Measurements from ENCODE around the gene BOLA1.
"Not testable (repeated sequence)": the region's sequence is repeated elsewhere in the genome, so short reads cannot be mapped to it uniquely, and the experiment has no call there.

Gene BOLA1, protein sequence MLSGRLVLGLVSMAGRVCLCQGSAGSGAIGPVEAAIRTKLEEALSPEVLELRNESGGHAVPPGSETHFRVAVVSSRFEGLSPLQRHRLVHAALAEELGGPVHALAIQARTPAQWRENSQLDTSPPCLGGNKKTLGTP

DNA sequence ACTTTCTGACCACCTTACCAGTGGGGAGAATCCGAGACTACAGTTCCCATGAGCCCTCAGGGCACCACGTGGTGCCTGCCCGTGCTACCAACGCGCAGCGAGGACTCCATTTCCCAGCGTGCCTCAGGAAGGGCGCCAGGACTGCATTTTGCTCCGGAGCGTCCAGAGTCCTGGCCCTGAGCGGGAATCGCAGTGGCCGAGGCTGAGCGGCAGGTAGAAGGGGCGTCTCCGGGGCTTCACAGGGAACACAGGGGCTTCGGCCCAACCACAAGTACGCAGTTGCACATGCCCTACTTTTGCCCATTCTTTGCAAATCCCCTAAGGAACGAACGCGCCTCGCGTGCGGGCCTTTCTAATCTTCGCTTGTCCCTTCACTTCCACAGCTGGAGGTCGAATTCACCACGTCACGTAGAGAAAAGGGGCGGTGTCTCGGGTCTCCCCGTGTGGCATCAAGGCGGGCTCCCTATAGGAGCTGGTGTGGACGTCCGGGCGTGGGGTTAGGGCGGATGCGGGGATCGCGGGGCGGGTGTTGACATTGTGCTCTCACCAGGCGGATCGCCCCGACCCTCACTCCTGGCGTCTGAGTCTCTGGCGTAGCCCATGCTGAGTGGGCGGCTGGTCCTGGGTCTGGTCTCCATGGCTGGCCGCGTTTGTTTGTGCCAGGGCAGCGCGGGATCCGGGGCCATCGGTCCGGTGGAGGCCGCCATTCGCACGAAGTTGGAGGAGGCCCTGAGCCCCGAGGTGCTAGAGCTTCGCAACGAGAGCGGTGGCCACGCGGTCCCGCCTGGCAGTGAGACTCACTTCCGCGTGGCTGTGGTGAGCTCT is at the start of gene BOLA1:
BOLA1 (plus strand) TSS at position 109 of the 825 bp plus-strand sequence; CDS start at position 601, 492 bp downstream.
- DNase-seq (ENCODE audit: low read depth): peak; percentile 74

GRCh38 chr1:149849947-149850360 is 49.4 kb upstream of the BOLA1 start:
- DNase-seq (ENCODE audit: low read depth): no peak

DNA sequence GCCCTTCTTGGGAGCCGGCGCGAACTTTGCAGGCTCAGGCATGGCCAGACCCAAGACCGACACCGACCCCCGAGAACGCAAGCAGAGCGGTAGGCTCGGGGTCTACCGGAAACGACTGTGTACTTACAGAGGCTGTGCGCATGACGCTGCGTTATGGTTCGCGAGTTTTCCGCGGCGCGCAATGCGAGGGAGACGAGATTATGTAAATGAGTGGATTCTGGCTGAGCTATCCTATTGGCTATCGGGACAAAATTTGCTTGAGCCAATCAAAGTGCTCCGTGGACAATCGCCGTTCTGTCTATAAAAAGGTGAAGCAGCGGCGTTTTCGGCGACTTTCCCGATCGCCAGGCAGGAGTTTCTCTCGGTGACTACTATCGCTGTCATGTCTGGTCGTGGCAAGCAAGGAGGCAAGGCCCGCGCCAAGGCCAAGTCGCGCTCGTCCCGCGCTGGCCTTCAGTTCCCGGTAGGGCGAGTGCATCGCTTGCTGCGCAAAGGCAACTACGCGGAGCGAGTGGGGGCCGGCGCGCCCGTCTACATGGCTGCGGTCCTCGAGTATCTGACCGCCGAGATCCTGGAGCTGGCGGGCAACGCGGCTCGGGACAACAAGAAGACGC is 48.5 kb upstream of the BOLA1 start:
- not testable (repeated sequence) for DNase-seq (ENCODE audit: low read depth)

DNA sequence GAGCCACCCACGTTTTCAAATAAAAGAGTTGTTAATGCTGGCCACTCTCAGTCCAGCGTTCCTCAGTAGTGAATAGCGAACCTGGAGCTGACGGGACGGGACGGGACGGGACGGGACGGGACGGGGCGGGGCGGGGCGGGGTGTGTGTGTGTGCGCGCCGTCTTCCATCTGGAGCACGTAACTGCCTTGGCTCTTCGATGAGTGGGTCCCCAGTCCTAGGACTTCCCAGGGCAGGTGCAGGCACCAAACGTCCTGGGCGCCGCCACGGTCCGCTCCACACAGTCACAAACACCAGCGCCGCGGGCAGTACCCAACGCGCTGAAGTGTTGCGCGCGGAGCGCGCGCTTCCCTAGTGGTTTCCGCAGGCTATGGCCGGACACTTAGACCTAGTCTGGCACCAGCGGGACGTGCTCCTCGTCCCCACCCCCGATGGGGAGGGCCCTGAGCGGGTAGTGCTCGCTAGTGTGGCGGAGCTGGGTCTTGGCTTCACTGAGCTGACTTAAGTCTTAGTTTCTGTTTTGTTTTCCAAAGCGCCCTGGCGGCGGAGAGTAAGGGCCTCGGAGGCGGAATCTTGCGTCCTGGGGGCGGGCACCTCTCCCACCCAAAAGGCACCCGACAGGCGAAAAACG is 47.7 kb upstream of the BOLA1 start:
- not testable (repeated sequence) for DNase-seq (ENCODE audit: low read depth)

DNA sequence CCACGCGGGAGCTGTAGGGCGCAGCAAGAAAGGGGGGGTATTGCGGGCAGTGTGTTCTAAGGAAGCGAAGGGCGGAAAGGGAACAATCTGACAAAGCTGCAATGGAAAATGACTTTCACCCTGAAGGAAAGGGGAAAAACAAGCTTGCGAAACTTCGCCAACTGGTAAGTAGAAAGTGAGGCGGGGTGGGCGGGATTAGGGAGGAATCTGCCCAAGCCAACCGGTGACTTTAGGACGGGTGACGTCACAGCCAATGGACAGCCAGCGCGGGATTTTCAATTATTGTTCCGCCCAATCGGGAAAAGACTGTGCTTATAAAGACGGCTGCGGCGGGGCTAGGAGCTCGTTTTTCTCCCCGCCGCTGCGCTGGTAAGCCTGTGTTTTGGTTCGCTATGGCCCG is 47.1 kb upstream of the BOLA1 start:
- not testable (repeated sequence) for DNase-seq (ENCODE audit: low read depth)

DNA sequence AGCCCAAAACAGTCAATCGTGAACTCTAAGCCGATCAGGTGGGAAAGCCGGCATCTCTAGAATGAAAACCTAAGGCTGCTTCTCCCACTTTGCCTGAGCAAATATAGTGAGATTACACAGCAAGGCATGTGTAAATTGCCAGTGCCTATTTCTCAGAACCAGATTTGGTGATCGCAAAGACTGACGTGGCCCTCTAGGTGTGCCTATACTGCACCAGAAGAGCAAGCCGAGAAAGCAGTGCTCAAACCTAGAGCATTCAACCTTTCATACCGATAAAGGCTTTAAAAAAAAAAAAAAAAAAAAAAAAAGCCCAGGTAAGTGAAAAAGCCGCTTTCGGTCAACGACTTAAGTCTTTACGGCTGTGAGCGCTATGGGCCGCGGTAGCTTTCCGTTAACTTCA is 39.1 kb upstream of the BOLA1 start:
- DNase-seq (ENCODE audit: low read depth): not testable (repeated sequence)

DNA sequence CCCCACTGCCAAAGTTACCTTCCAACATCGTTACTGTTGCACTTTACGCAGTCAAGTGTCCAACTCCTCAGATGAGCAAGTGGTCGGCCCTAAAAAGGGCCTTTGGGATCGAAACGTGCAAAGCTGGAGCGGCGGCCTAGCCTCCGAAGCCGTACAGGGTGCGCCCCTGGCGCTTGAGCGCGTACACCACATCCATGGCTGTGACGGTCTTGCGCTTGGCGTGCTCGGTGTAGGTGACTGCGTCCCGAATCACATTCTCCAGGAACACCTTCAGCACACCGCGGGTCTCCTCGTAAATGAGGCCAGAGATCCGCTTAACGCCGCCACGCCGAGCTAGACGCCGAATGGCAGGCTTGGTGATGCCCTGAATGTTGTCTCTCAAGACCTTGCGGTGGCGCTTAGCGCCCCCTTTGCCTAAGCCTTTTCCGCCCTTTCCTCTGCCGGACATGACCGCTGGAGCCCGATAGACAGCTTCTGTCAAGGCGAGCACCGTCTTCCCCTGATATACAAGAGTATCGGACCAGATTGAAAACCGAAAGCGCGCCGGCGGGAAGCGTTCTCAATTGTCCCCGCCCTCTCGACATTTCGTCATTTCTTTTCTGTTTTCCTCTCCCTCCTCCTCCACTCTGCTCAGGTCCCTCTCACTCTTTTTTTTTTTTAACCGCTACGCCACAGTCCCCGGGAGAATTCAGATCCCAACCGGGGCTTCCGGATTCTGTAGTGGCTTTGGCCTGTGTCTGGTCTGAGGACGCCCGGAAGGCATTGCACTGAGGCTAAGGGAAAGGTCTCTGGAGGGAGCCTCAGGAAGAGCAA is 38.5 kb upstream of the BOLA1 start:
- DNase-seq (ENCODE audit: low read depth): not testable (repeated sequence)

- DNase-seq (ENCODE audit: low read depth): not testable (repeated sequence)
These were observed 37.8 kb upstream of the BOLA1 start for GRCh38 chr1:149861497-149862054.

DNA sequence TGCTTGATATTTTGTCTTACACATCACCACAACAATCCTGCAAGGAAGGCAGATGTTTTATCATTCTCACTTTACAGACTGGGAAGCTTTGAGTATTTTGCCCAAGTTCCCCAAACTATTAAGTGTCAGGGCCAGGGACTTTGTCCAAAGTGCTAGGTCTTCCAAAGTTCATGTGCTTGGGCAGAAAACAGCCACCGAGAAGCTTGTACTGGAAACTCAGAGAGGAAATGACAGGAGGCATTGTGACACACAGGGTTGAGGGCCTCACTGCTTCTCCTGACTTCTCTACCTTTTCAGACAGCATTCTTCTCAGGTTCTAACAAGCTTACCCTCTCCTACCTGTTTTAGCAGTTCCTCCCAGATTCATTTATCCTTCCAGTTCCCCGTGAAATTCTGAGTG is 32.5 kb upstream of the BOLA1 start:
- DNase-seq (ENCODE audit: low read depth): not testable (repeated sequence)

- not testable (repeated sequence) for DNase-seq (ENCODE audit: low read depth)
These were observed 26.3 kb upstream of the BOLA1 start for GRCh38 chr1:149873060-149873459.

DNA sequence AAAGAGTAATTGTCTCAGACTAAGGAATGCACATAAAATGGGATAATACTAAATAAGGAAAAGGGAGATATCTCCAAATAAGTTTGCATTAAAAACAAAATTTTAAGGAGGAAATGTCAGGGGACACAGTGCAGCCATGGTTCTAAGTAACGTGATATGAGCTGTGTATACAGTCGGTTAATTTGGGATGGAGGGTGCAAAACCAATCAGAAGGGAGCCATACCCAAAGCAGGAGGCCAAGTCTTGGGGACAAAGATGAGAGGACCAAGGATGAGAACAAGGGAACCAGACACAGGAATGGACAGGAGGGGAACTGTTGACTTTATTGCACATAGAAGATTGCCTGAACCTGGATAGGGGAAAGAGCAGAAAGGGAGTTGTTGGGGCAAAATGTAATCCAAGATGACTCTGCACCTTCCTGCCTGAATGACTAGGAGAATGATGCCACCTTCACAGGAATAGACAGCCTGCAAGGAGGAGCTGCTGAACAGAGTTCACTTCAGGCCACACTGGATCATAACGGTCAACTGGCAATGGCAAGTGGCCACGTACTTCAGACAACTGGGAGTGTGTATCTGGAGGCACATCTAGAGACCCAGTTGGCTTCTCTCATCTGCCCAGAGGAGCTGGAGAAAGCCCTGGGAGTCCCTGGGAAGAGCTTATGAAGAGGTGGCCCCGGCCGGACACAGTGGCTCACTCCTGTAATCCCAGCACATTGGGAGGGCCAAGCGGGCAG is 22.0 kb upstream of the BOLA1 start:
- DNase-seq (ENCODE audit: low read depth): no peak

GRCh38 chr1:149879556-149879955 is 19.8 kb upstream of the BOLA1 start:
- no peak for DNase-seq (ENCODE audit: low read depth)

GRCh38 chr1:149881876-149882275 is 17.5 kb upstream of the BOLA1 start:
- DNase-seq (ENCODE audit: low read depth): no peak

DNA sequence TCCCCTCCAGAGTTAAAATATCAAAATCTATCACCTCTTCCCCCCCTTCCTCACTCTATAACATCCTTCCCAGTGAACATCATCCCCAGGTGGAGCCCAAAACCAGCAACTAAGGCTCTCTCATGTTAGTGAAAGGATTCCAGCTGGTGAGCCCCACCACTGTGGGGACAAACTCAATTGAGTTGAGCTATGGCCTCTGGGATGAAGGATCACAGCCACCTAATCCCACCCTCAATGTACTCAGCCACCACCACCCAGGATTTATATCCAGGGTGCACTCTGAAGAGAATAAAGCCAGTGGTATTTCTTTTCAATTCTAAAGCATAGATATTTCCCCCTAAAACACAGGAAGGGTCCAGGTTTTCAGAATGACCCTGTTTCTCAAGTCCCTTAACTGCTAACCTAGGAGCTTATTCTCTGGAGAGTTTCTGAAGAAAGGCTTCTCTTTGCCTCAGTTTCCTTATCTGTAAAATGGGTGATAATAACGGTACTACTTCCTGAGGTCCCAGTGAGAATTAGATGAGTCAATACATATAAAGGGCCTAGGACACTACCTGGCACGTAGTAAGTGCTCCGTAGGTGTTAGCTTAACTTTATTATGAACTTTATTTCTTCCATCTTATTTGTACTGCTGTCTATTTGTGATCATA is 15.6 kb upstream of the BOLA1 start:
- DNase-seq (ENCODE audit: low read depth): no peak

DNA sequence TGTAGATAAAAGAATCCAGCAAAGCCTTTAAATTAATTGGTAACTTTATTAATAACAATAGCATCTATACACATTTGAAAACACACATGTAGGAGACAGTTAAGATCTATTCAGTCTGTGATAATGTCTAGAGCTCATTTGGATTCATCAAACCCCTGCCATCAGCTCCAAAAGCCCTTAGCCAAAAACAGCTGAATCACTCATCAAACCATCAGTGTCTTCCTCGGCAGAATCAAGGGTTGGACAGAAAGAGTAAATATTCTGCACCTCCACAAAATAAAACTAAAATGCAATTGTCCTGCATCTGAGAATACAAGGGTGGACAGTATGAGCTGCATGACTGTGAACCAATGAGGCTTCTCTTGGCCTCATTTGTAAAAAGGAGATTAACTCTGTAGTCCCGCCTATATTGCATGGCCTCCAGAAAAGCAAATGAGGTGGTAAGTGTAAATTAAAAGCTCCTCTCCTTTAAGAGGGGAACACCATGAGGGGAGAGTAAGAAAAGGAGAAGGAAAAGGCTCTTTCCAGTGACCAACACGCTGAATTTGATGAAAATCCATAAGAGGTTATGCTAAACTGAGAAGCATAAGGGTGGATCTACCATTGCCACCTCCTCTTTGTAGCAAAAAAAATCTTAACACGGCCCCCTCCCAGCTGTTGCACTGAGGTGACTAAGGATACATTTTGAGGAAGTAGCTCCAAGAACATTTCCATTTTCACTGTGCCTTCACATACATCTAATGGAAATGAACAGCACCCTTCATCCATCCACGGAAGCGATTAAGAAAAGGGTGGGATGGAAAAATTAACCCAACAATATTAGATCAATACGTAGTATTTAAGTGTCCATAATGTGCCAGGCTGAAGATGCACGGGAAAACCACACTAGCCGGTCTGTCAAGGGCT is 14.7 kb upstream of the BOLA1 start:
- DNase-seq (ENCODE audit: low read depth): no peak

GRCh38 chr1:149885339-149886120 is 13.8 kb upstream of the BOLA1 start:
- DNase-seq (ENCODE audit: low read depth): peak; percentile 40

- not testable (repeated sequence) for DNase-seq (ENCODE audit: low read depth)
These were observed 13.3 kb upstream of the BOLA1 start for GRCh38 chr1:149886121-149886395.

DNA sequence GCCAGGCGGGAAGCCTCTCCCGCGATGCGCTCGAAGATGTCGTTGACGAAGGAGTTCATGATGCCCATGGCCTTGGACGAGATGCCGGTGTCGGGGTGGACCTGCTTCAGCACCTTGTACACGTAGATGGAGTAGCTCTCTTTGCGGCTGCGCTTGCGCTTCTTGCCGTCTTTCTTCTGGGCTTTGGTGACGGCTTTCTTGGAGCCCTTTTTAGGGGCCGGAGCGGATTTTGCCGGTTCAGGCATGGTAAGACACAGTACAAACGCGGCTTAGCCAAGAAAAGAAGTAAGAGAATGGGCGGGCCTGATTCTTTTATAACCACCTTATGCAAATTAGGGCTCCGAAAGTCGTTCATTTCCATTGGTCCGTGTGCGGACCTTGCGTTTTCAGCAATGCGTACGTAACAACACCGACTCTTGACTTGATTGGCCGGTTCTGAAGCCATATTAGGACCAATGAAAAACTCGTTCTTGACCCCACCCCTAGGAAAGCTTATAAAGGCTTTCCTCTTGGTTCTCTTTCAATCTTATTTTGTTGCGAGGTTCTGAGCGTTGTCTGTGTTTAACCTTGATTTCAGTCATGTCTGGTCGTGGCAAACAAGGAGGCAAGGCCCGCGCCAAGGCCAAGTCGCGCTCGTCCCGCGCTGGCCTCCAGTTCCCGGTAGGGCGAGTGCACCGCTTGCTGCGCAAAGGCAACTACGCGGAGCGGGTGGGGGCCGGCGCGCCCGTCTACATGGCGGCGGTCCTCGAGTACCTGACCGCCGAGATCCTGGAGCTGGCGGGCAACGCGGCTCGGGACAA is 12.8 kb upstream of the BOLA1 start:
- DNase-seq (ENCODE audit: low read depth): peak; percentile 75

All from activated gamma-delta T cell treated with anti-CD3 and anti-CD28 coated beads, Interleukin-2, amount 50 U/mL, for 16 hours (primary cell).